Type B pancreatic cell (in vitro differentiated cells): ENCODE data around the gene COPS7B. TPM values are rescaled to one million over a fixed set of nuclear protein-coding genes. Genes with fewer than 3 reads are reported as not detected.

Experiments
- DNase-seq: peaks from one replicate; pipeline ENCODE4 v3.0.0; 2021; ENCODE audit warnings: mixed read lengths; ENCODE audit not compliant: unreplicated experiment; ENCODE audit errors: extremely low spot score
- H3K27ac Mint-ChIP-seq: 2 replicates; pipeline ENCODE4 v1.8.0; 2021; ENCODE audit warnings: mild to moderate bottlenecking, mixed read lengths
- H3K27me3 Mint-ChIP-seq: 2 replicates; pipeline ENCODE4 v1.8.0; 2021; ENCODE audit warnings: mixed read lengths
- H3K36me3 Mint-ChIP-seq: 2 replicates; pipeline ENCODE4 v1.8.0; 2021; ENCODE audit warnings: mixed read lengths
- H3K4me1 Mint-ChIP-seq: one replicate; pipeline ENCODE4 v1.8.0; 2021; ENCODE audit warnings: mixed read lengths; ENCODE audit not compliant: unreplicated experiment
- H3K4me3 Mint-ChIP-seq: 2 replicates; pipeline ENCODE4 v1.8.0; 2021; ENCODE audit warnings: mild to moderate bottlenecking, mixed read lengths
- H3K9me3 Mint-ChIP-seq: 2 replicates; pipeline ENCODE4 v1.8.0; 2021; ENCODE audit warnings: mixed read lengths
- total RNA-seq: library from RNA; stranded (reverse); gene quantifications from 2 replicates; pipeline ENCODE4 v1.2.1, GENCODE V29; 2021; ENCODE audit warnings: low replicate concordance
- TF ChIP-seq, protein P1 (sequence below): fragments of 200-600 bp; sonication (generic); conservative IDR thresholded peaks from 2 replicates; pipeline ENCODE4 v1.5.0; 2021; ENCODE audit warnings: antibody characterized with exemption, mild to moderate bottlenecking

COPS7B gene
- total RNA-seq, 1 donor from 2014 or later: 48.1 TPM

DNA sequence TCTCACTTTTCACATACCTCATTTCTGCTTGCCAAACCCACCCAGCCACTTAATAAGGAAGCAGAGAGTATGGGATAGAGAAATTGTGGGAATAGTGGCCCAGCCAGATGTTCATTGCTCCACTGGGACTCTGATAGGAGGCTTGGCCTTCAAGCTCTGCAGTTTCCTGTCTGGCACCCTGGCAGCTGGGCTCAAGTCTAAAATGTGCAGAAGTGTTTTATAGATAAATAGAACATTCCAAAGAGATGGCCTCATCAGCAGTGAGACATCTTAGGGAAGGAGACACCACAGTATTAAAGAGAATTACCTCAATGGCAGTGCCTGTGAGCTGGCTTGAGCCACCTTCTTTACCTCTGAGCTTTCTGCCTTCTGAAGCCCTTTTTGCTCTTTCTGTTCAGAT is 24.7 kb downstream of the COPS7B start:
- H3K27me3 Mint-ChIP-seq: no peaks in the 10 kb centered on the region
- H3K27ac Mint-ChIP-seq: no peak overlapping the region
- DNase-seq: no peak
- peaks cover 3% of the 10 kb centered on the region for H3K9me3 Mint-ChIP-seq
- no peaks in the 10 kb centered on the region for H3K4me1 Mint-ChIP-seq
- TF ChIP-seq, protein P1, sequence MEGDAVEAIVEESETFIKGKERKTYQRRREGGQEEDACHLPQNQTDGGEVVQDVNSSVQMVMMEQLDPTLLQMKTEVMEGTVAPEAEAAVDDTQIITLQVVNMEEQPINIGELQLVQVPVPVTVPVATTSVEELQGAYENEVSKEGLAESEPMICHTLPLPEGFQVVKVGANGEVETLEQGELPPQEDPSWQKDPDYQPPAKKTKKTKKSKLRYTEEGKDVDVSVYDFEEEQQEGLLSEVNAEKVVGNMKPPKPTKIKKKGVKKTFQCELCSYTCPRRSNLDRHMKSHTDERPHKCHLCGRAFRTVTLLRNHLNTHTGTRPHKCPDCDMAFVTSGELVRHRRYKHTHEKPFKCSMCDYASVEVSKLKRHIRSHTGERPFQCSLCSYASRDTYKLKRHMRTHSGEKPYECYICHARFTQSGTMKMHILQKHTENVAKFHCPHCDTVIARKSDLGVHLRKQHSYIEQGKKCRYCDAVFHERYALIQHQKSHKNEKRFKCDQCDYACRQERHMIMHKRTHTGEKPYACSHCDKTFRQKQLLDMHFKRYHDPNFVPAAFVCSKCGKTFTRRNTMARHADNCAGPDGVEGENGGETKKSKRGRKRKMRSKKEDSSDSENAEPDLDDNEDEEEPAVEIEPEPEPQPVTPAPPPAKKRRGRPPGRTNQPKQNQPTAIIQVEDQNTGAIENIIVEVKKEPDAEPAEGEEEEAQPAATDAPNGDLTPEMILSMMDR: no peak
- H3K4me3 Mint-ChIP-seq: no peak overlapping the region
- peaks cover 20% of the 10 kb centered on the region for H3K36me3 Mint-ChIP-seq

DNA sequence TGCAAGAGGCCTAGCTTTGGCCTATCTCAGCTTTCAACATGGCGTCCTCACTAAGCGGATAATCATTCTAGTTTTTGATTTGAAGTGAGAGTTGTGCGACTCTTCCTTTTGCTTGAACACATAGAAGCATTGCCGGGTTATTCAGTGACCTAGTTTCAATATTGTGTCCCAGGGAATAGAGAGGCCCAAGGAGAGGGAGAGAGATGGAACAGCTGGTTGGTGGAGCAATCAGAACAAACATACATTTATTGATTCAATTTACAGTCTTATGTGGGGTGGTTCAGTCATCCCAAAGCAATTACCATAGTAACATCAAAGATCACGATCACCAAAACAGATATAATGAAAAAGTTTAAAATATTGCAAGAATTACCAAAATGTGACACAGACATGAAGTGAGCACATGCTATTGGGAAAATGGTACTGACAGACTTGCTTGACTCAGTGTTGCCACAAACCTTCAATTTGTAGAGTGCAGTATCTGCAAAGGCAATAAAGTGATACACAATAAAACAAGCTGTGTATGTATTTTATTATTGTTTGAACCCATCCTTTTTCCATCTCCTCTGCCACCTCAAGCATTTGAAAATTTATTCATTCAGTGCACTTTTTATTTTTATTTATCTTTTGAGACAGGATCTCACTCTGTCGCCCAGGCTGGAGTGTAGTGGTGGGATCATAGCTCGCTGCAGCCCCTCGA is 30.2 kb downstream of the COPS7B start:
- Mint-ChIP-seq H3K36me3 (peaks cover 22% of the 10 kb centered on the region), H3K4me1 (no peaks in the 10 kb centered on the region), H3K27me3 (peaks cover 2% of the 10 kb centered on the region), H3K4me3 (no peak overlapping the region), H3K9me3 (peaks cover 7% of the 10 kb centered on the region), H3K27ac (no peak overlapping the region)
- TF ChIP-seq, protein P1: no peak
- DNase-seq: no peak

DNA sequence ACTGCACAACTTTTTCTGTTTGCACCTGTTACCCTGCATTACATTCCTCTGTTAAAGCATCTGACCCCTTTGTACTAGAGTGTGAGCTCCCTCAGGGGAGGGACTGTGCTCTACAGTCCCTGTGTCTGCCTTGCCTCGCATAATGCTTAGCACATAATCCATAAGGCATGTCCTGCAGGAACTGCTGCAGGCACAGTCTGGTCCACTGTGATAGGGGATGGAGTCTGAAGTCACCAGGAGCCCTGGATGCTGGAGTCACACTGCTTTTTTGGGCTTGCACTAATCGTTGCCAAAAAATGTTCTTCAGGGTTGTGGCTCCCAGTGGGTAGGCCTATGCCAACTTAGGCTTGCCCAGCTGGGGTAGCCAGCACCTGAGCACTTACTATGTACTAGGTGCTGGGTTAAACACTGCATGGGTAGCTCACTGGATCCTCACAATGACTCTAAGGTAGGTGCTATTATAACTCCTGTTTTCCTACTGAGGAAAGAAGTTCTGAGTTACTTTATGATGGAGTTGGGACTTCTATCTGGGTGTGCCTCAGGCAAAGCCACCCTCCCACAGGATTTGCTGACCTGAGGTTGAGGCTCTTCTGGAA is 33.3 kb downstream of the COPS7B start:
- Mint-ChIP-seq H3K4me3 (no peak overlapping the region), H3K9me3 (peaks cover 4% of the 10 kb centered on the region)

DNA sequence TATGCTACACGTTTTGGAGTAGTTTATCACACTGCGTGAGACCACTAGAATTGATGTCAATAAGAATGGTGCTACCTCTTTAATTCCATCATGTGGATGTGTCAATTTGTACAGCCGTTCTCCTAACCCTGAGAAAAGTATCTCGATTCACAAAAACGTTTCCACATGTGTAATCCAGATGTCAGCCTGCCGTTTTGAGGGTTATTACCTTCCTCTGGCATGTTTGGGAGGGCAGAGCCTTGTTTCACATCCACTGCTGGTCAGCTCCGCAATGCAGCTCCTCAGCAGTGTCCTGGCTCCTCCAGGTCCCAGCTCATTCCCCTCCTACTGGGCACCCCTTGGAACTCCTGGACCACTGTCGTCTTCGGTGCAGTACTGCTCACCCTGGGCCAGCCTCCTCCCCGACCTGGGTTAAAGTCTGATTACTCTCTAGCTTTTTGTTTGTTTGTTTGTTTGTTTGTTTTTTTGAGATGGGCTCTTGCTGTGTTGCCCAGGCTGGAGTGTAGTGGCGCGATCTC is 34.6 kb downstream of the COPS7B start:
- peaks cover 4% of the 10 kb centered on the region for H3K9me3 Mint-ChIP-seq
- no peak overlapping the region for H3K27ac Mint-ChIP-seq
- no peaks in the 10 kb centered on the region for H3K4me1 Mint-ChIP-seq
- no peak overlapping the region for H3K4me3 Mint-ChIP-seq
- H3K36me3 Mint-ChIP-seq: peaks cover 6% of the 10 kb centered on the region
- peaks cover 2% of the 10 kb centered on the region for H3K27me3 Mint-ChIP-seq
- TF ChIP-seq, protein P1: no peak
- no peak for DNase-seq

More for the DNA sequence above, 33.3 kb downstream of the COPS7B start:
- TF ChIP-seq, protein P1: no peak
- peaks cover 2% of the 10 kb centered on the region for H3K27me3 Mint-ChIP-seq
- no peaks in the 10 kb centered on the region for H3K4me1 Mint-ChIP-seq
- H3K36me3 Mint-ChIP-seq: peaks cover 11% of the 10 kb centered on the region
- no peak overlapping the region for H3K27ac Mint-ChIP-seq
- no peak for DNase-seq

DNA sequence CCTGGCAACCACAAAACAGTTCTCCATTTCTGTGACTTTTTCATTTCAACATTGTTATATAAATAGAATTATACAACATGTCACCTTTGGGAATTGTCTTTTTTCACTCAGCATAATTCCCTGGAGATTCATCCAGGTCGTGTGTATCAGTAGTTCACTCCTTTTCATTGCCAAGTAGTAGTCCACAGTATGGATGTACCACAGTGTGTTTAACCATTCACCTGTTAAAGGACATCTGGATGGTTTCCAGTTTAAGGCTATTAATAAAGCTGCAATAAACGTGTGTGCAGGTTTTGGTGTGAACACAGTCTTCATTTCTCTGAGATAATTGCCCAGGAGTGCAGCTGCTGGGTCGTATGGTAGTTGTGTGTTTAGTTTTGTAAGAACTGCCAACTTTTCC is 35.7 kb downstream of the COPS7B start:
- Mint-ChIP-seq H3K27ac (no peak overlapping the region), H3K4me1 (no peaks in the 10 kb centered on the region), H3K9me3 (no peaks in the 10 kb centered on the region), H3K27me3 (peaks cover 2% of the 10 kb centered on the region), H3K4me3 (no peak overlapping the region), H3K36me3 (no peaks in the 10 kb centered on the region)
- TF ChIP-seq, protein P1: no peak
- no peak for DNase-seq
